Measurements from ENCODE around the gene CHRNA5. TPM values are rescaled to one million over a fixed set of nuclear protein-coding genes. Genes with fewer than 3 reads are reported as not detected.

CHRNA5 gene
- total and polyA plus RNA-seq, 7 donors, result 0.71 to 4.4 (median 3.1) TPM

DNA sequence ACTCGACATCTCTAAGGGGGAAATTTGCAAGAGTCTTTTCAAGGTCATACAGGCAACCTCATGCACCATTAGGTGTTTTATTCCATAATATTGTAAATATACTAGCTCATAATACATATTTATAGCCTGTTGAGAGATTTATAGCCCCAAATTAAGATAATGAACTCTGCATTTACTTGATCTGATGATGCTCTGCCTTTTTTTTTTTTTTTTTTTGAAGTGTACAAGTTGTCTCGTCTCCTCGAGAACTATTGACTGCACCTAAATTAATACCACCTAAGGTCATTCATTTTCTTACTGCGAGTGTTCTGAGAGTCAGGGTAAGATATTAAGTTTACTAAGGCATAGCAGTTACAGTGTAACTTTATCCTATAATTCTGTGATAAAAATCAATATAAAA, 6.1 kb downstream of the CHRNA5 start:
- H3K9me3 ChIP-seq, result no peaks in the 10 kb centered on the region
- WGBS, 3 donors, result 81 to 87% (median 85%) methylated on average over 4 of the region's 4 CpGs
- peaks cover 2% of the 10 kb centered on the region for H3K4me1 ChIP-seq
- H3K36me3 ChIP-seq (ENCODE audit: insufficient read depth in 1 of 2, low read depth in 1 of 2), result no peaks in the 10 kb centered on the region
- H3K4me3 ChIP-seq, result no peak overlapping the region
- no peak overlapping the region for H3K27ac ChIP-seq
- intact Hi-C loops (cut with DNase I), result no loop called here
- no peak for ATAC-seq
- TF ChIP-seq, protein P1, sequence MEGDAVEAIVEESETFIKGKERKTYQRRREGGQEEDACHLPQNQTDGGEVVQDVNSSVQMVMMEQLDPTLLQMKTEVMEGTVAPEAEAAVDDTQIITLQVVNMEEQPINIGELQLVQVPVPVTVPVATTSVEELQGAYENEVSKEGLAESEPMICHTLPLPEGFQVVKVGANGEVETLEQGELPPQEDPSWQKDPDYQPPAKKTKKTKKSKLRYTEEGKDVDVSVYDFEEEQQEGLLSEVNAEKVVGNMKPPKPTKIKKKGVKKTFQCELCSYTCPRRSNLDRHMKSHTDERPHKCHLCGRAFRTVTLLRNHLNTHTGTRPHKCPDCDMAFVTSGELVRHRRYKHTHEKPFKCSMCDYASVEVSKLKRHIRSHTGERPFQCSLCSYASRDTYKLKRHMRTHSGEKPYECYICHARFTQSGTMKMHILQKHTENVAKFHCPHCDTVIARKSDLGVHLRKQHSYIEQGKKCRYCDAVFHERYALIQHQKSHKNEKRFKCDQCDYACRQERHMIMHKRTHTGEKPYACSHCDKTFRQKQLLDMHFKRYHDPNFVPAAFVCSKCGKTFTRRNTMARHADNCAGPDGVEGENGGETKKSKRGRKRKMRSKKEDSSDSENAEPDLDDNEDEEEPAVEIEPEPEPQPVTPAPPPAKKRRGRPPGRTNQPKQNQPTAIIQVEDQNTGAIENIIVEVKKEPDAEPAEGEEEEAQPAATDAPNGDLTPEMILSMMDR (IDR thresholded peaks at IDR 0.05), result no peak
- no peak for DNase-seq
- no peaks in the 10 kb centered on the region for H3K27me3 ChIP-seq (ENCODE audit: insufficient read depth in 3 of 3, low read length in 2 of 3)

DNA sequence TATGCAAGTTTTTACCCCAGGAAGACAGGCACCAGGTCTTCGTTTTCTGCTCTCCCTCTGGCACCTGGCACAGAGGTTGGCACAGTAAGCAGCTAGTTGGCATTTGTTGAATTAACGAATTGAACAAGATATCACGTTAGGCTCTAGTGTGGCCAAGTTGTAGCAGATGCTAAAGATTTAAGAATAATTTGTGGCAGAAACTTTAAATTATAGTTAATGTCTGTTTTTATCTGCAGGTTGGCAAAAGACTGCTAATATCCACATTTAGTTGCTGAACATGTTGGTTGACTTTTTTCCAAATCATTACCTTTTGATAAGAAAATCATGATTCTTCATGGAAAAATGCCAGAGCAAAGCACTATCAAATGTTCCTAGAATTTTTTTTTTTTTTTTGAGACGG, 8.1 kb downstream of the CHRNA5 start:
- no peaks in the 10 kb centered on the region for H3K9me3 ChIP-seq
- no peaks in the 10 kb centered on the region for H3K4me1 ChIP-seq
- WGBS, 3 donors, result 45 to 69% (median 61%) methylated on average over 4 of the region's 4 CpGs
- intact Hi-C loops (cut with DNase I), result no loop called here
- ATAC-seq, result no peak
- H3K27ac ChIP-seq, result no peak overlapping the region
- no peak for DNase-seq
- TF ChIP-seq, protein P1 (IDR thresholded peaks at IDR 0.05), result no peak
- H3K4me3 ChIP-seq, result no peak overlapping the region
- H3K27me3 ChIP-seq (ENCODE audit: insufficient read depth in 3 of 3, low read length in 2 of 3), result no peaks in the 10 kb centered on the region
- H3K36me3 ChIP-seq (ENCODE audit: insufficient read depth in 1 of 2, low read depth in 1 of 2), result no peaks in the 10 kb centered on the region

DNA sequence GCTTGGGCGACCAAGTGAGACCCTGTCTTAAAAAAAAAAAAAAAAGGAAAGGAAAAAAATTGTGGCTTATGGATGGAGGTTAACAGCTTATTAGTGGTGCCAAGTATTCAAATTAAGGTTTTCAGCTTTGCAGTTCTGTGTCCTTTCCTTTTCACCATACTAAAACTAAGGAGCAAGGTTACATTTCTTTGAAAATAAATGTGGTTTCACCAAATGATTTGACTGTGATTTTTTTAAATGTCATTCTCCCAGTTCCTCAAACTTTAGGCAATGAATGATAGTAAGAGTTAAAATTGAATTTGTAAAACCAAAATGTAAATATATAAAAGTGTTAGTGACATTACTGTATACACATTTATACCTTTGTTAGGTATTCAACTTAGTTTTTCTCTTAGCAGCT, 9.6 kb downstream of the CHRNA5 start:
- Histone ChIP-seq H3K27me3 (ENCODE audit: insufficient read depth in 3 of 3, low read length in 2 of 3) (no peaks in the 10 kb centered on the region), H3K27ac (no peak overlapping the region), H3K4me3 (no peak overlapping the region), H3K36me3 (ENCODE audit: insufficient read depth in 1 of 2, low read depth in 1 of 2) (no peaks in the 10 kb centered on the region), H3K9me3 (no peaks in the 10 kb centered on the region), H3K4me1 (no peaks in the 10 kb centered on the region)
- DNase-seq, result no peak
- WGBS, 3 donors, result 95 to 100% (median 100%) methylated on average over 1 of the region's 1 CpG
- no peak for ATAC-seq
- intact Hi-C loops (cut with DNase I), result no loop called here
- TF ChIP-seq, protein P1 (IDR thresholded peaks at IDR 0.05), result no peak

DNA sequence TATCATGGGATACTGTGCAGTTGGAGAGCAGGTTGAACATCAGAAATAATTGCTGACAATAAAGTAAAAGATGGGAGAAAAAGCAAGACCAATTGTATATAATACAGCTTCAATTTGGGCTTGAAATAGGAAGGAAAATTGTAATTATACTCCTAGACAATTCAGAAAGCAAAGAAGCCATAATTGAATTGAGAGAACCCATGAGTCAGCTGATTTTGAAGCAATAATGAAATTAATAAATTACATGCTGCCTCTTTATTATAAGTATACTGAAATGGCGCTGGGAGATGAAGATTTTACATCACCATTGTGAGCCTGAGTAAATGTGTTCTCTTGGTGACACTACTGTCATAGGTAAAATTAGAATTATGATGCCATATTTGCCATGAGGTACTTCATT, 32.3 kb downstream of the CHRNA5 start:
- TF ChIP-seq, protein P1 (IDR thresholded peaks at IDR 0.05), result no peak
- Histone ChIP-seq H3K4me3 (no peak overlapping the region), H3K36me3 (ENCODE audit: insufficient read depth in 1 of 2, low read depth in 1 of 2) (no peaks in the 10 kb centered on the region), H3K4me1 (no peaks in the 10 kb centered on the region), H3K27me3 (ENCODE audit: insufficient read depth in 3 of 3, low read length in 2 of 3) (no peaks in the 10 kb centered on the region), H3K9me3 (no peaks in the 10 kb centered on the region), H3K27ac (no peak overlapping the region)
- no peak for DNase-seq
- ATAC-seq, result no peak
- 91 to 97% (median 96%) methylated on average over 1 of the region's 1 CpG for WGBS, 3 donors
- intact Hi-C loops (cut with DNase I), result no loop called here

DNA sequence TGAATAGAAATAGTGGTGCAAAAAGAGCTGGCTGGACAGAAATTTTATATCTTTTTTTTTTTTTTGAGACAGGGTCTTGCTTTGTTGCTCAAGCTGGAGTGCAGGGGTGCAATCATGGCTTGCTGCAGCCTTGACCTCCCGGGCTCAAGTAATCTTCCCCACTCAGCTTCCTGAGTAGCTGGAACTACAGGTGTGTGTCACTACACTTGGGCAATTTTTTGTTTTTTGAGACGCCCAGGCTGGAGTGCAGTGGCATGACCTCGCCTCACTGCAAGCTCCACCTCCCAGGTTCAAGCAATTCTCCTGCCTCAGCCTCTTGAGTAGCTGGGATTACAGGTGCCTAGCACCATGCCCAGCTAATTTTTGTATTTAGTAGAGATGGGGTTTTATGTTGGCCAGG, 33.0 kb downstream of the CHRNA5 start:
- intact Hi-C loops (cut with DNase I), result no loop called here
- WGBS, 3 donors, result 88 to 98% (median 97%) methylated on average over 3 of the region's 3 CpGs
- Histone ChIP-seq H3K4me1 (no peaks in the 10 kb centered on the region), H3K27ac (no peak overlapping the region), H3K36me3 (ENCODE audit: insufficient read depth in 1 of 2, low read depth in 1 of 2) (no peaks in the 10 kb centered on the region), H3K27me3 (ENCODE audit: insufficient read depth in 3 of 3, low read length in 2 of 3) (no peaks in the 10 kb centered on the region), H3K9me3 (no peaks in the 10 kb centered on the region), H3K4me3 (no peak overlapping the region)
- DNase-seq (no peak), ATAC-seq (no peak)
- TF ChIP-seq, protein P1 (IDR thresholded peaks at IDR 0.05), result no peak

Data from psoas muscle (tissue), 8 donors.